Tibial artery (tissue), 4 donors: ENCODE measurements around the gene CCR3.

ENCODE experiments used
- DNase-seq, 2 donors: peaks; one replicate each; pipeline ENCODE4 v3.0.0-alpha.2; 2019
- H3K27ac ChIP-seq, 2 donors: fragments of 200-600 bp; sonication (generic) in 1 of 2; 1 replicate in 1 of 2; 2 replicates in 1 of 2; pipeline ENCODE4 v1.5.1; 2018 to 2019; ENCODE audit warnings: mild to moderate bottlenecking in 1 of 2
- H3K27me3 ChIP-seq, 2 donors: fragments of 200-600 bp; sonication (generic) in 1 of 2; one replicate each; pipeline versions ENCODE4 v1.5.1 to v1.6.0; 2016 to 2019
- H3K36me3 ChIP-seq, 3 donors: fragments of 200-600 bp; sonication (generic) in 2 of 3; one replicate each; pipeline ENCODE4 v1.5.1; 2016 to 2019; ENCODE audit warnings: mild to moderate bottlenecking in 2 of 3
- H3K4me1 ChIP-seq, 4 donors: fragments of 200-600 bp; sonication (generic) in 2 of 4; 1 replicate in 3 of 4; 2 replicates in 1 of 4; pipeline ENCODE4 v1.5.1; 2016 to 2019
- H3K4me3 ChIP-seq, 2 donors: fragments of 200-600 bp; sonication (generic) in 1 of 2; 1 replicate in 1 of 2; 2 replicates in 1 of 2; pipeline ENCODE4 v1.5.1; 2018 to 2019; ENCODE audit warnings: mild to moderate bottlenecking in 2 of 2
- H3K9me3 ChIP-seq, 3 donors: fragments of 200-600 bp; sonication (generic) in 1 of 3; one replicate each; pipeline ENCODE4 v1.5.1; 2016 to 2019
- intact Hi-C: fragments of 100-400 bp; cut with DNase I; formaldehyde crosslinking; loops from one replicate; pipeline ENCODE4 v1.15.0; 2023; ENCODE audit warnings: low total_unique reads
- TF ChIP-seq, protein P1 (sequence below), 2 experiments: fragments of 200-600 bp in 1 of 2; fragments of 450-650 bp in 1 of 2; IDR thresholded peaks; one replicate each; pipeline ENCODE4 v1.5.1; 2017 to 2019; ENCODE audit warnings: antibody characterized with exemption in 2 of 2, mild to moderate bottlenecking in 1 of 2, moderate library complexity in 1 of 2

The CCR3 gene

GRCh38 chr3:46235425-46235824, 6.8 kb upstream of the CCR3 start:
- H3K27me3 ChIP-seq, result peaks cover 0 to 3% of the 10 kb centered on the region in 2 donors
- H3K36me3 ChIP-seq, result no peaks in the 10 kb centered on the region
- no peaks in the 10 kb centered on the region for H3K4me1 ChIP-seq
- intact Hi-C loops, result no loop called here
- no peak for DNase-seq
- H3K4me3 ChIP-seq, result no peak overlapping the region
- TF ChIP-seq, protein P1, sequence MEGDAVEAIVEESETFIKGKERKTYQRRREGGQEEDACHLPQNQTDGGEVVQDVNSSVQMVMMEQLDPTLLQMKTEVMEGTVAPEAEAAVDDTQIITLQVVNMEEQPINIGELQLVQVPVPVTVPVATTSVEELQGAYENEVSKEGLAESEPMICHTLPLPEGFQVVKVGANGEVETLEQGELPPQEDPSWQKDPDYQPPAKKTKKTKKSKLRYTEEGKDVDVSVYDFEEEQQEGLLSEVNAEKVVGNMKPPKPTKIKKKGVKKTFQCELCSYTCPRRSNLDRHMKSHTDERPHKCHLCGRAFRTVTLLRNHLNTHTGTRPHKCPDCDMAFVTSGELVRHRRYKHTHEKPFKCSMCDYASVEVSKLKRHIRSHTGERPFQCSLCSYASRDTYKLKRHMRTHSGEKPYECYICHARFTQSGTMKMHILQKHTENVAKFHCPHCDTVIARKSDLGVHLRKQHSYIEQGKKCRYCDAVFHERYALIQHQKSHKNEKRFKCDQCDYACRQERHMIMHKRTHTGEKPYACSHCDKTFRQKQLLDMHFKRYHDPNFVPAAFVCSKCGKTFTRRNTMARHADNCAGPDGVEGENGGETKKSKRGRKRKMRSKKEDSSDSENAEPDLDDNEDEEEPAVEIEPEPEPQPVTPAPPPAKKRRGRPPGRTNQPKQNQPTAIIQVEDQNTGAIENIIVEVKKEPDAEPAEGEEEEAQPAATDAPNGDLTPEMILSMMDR (IDR thresholded peaks at IDR 0.05), result no peak
- no peaks in the 10 kb centered on the region for H3K9me3 ChIP-seq
- no peak overlapping the region for H3K27ac ChIP-seq

DNA sequence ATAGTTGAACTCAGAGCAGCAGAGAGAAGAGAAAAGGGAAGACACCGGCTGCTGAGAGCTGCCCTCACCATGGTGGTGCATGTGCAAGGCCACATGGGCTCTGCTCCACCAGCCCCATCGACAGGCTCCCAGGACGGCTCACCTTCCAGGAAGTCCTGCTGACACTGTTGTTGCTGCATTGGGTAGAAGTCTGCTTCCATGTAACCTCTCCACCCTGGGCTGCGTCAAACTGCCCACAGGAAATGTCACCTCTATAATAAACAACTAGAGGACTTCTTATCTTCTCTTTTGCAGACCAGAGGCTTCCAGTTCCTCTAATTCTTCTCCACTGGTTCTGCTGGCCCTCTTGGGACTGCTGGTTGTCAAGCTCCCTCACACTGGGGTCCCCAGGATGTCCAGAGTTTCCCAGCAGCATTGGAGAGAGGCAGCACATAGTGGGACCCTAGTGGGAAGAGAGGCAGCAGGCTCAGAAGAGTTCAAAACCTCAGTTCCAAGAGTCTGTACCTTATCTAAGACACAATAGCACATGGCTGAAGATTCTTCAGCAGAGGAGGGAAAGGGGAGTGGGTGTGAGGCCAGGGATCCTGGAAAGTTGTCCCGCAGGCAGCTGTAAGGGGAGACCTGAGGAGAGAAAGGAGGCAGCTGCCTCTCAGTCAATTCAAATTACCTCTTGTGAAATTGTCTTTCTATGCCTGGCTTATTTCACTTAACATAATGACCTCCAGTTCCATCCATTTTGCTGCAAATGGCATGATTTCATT, 5.8 kb upstream of the CCR3 start:
- DNase-seq, result no peak
- H3K9me3 ChIP-seq, result no peaks in the 10 kb centered on the region
- no peaks in the 10 kb centered on the region for H3K4me1 ChIP-seq
- TF ChIP-seq, protein P1 (IDR thresholded peaks at IDR 0.05), result no peak
- no peaks in the 10 kb centered on the region for H3K36me3 ChIP-seq
- H3K4me3 ChIP-seq, result no peak overlapping the region
- no peak overlapping the region for H3K27ac ChIP-seq
- peaks cover 0 to 3% of the 10 kb centered on the region in 2 donors for H3K27me3 ChIP-seq
- intact Hi-C loops, result no loop called here

DNA sequence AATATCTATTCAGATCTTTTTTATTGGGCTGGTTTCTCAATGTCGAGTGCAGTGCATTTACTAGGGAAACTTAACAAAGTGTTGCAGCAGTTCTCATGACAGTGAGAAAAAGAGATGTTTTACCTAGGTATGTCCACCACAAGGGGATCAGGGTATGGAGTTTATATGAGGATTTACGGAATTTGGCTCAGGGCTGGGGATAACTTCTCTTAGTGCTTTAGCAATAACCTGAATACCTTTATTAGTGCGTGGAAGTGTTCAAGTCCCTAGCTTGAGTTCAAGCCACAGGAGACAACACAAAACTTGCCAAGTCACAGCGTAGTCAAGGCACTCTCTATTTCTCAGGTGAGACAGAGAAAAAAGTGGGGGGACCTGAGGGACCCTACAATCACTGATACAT, 3.9 kb upstream of the CCR3 start:
- TF ChIP-seq, protein P1 (IDR thresholded peaks at IDR 0.05), result no peak
- Histone ChIP-seq H3K36me3 (no peaks in the 10 kb centered on the region), H3K27me3 (no peaks in the 10 kb centered on the region), H3K4me1 (no peaks in the 10 kb centered on the region), H3K9me3 (no peaks in the 10 kb centered on the region), H3K27ac (no peak overlapping the region), H3K4me3 (no peak overlapping the region)
- no peak for DNase-seq
- intact Hi-C loops, result no loop called here

GRCh38 chr3:46239301-46239938, 2.8 kb upstream of the CCR3 start:
- Histone ChIP-seq H3K36me3 (no peaks in the 10 kb centered on the region), H3K27me3 (no peaks in the 10 kb centered on the region), H3K9me3 (no peaks in the 10 kb centered on the region), H3K4me3 (no peak overlapping the region), H3K4me1 (no peaks in the 10 kb centered on the region), H3K27ac (no peak overlapping the region)
- intact Hi-C loops, result no loop called here
- TF ChIP-seq, protein P1 (IDR thresholded peaks at IDR 0.05), result no peak
- no peak for DNase-seq

DNA sequence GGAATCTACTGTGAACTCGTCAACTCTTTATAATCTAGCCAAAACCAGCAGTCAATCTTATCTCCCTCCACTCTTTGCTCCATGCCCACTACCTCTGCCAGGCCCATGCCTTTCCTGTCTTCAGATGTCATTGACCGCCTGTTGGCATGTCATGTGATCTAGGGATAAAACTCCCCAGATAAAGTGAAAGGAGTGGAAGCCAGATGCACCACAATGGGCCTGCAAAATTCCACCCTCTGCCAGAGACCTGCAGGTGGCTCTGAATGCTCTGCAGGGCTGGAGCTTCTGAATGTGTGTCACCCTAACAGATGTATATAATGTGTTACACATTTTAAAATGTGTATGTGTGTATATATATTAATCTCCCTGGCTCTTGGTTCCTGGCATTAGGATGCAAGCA, 2.3 kb upstream of the CCR3 start:
- Histone ChIP-seq H3K36me3 (no peaks in the 10 kb centered on the region), H3K27me3 (no peaks in the 10 kb centered on the region), H3K27ac (no peak overlapping the region), H3K9me3 (no peaks in the 10 kb centered on the region), H3K4me1 (no peaks in the 10 kb centered on the region), H3K4me3 (no peak overlapping the region)
- no peak for DNase-seq
- TF ChIP-seq, protein P1 (IDR thresholded peaks at IDR 0.05), result no peak
- intact Hi-C loops, result no loop called here
